H9 (cell line): Measurements from ENCODE around the gene PPFIBP1. TPM values are rescaled to one million over a fixed set of nuclear protein-coding genes. Genes with fewer than 3 reads are reported as not detected.

Source experiments
- DNase-seq: peaks from one replicate; pipeline ENCODE4 v3.0.0-alpha.2; 2017
- H2AFZ ChIP-seq: one replicate; pipeline ENCODE4 v1.6.1; 2013; ENCODE audit warnings: mild to moderate bottlenecking, low read length, control low read depth, moderate library complexity
- H2AK5ac ChIP-seq: 2 replicates; pipeline ENCODE4 v1.6.1; 2013; ENCODE audit warnings: low read length, control low read depth, mixed read lengths; ENCODE audit not compliant: insufficient read length
- H2BK120ac ChIP-seq: one replicate; pipeline ENCODE4 v1.6.1; 2013; ENCODE audit warnings: low read depth, mild to moderate bottlenecking, low read length, control low read depth, inconsistent platforms; ENCODE audit not compliant: poor library complexity, severe bottlenecking
- H2BK12ac ChIP-seq: 2 replicates; pipeline ENCODE4 v1.6.1; 2013; ENCODE audit warnings: low read length, control low read depth, mixed read lengths, low read depth; ENCODE audit not compliant: insufficient read length
- H2BK15ac ChIP-seq: 2 replicates; pipeline ENCODE4 v1.6.1; 2013; ENCODE audit warnings: low read depth, low read length, control low read depth
- H2BK20ac ChIP-seq: one replicate; pipeline ENCODE4 v1.6.1; 2013; ENCODE audit warnings: low read depth, mild to moderate bottlenecking, low read length, control low read depth, inconsistent platforms; ENCODE audit not compliant: poor library complexity, severe bottlenecking
- H2BK5ac ChIP-seq: 2 replicates; pipeline ENCODE4 v1.6.1; 2013; ENCODE audit warnings: low read length, control low read depth, mixed read lengths; ENCODE audit not compliant: insufficient read length
- H3K14ac ChIP-seq: 2 replicates; pipeline ENCODE4 v1.6.1; 2013; ENCODE audit warnings: low read length, control low read depth; ENCODE audit not compliant: insufficient read depth
- H3K18ac ChIP-seq: 2 replicates; pipeline ENCODE4 v1.6.1; 2013; ENCODE audit warnings: low read depth, mild to moderate bottlenecking, mixed read lengths, low read length, control low read depth; ENCODE audit not compliant: insufficient read length
- H3K23ac ChIP-seq: 2 replicates; pipeline ENCODE4 v1.6.1; 2013; ENCODE audit warnings: low read length, control low read depth, mixed read lengths, low read depth; ENCODE audit not compliant: insufficient read length
- H3K23me2 ChIP-seq: 2 replicates; pipeline ENCODE4 v1.6.1; 2013; ENCODE audit warnings: low read depth, mild to moderate bottlenecking, mixed read lengths, low read length, control low read depth; ENCODE audit not compliant: insufficient read length, poor library complexity, severe bottlenecking
- H3K27ac ChIP-seq: 2 replicates; pipeline ENCODE4 v1.5.1; 2013; ENCODE audit warnings: low read length, control low read depth, mixed read lengths, low read depth; ENCODE audit not compliant: insufficient read length
- H3K27me3 ChIP-seq: 2 replicates; pipeline ENCODE4 v1.6.1; 2013; ENCODE audit warnings: low read length, control low read depth, inconsistent platforms; ENCODE audit not compliant: insufficient read depth
- H3K4ac ChIP-seq: 2 replicates; pipeline ENCODE4 v1.6.1; 2013; ENCODE audit warnings: low read depth, mild to moderate bottlenecking, control low read depth, inconsistent platforms, low read length, moderate library complexity
- H3K4me1 ChIP-seq: 2 replicates; pipeline ENCODE4 v1.6.1; 2013; ENCODE audit warnings: low read length, control low read depth, inconsistent platforms; ENCODE audit not compliant: insufficient read depth
- H3K4me2 ChIP-seq: 2 replicates; pipeline ENCODE4 v1.6.1; 2013; ENCODE audit warnings: low read length, control low read depth, mixed read lengths; ENCODE audit not compliant: insufficient read length, insufficient read depth
- H3K56ac ChIP-seq: 2 replicates; pipeline ENCODE4 v1.6.1; 2013; ENCODE audit warnings: low read depth, mild to moderate bottlenecking, mixed read lengths, low read length, control low read depth; ENCODE audit not compliant: insufficient read length
- H3K79me1 ChIP-seq: 2 replicates; pipeline ENCODE4 v1.6.1; 2013; ENCODE audit warnings: low read depth, mild to moderate bottlenecking, moderate library complexity, low read length, control low read depth, inconsistent platforms; ENCODE audit not compliant: insufficient read depth, poor library complexity, severe bottlenecking
- H3K79me2 ChIP-seq: 2 replicates; pipeline ENCODE4 v1.6.1; 2013; ENCODE audit warnings: low read length, control low read depth, inconsistent platforms; ENCODE audit not compliant: insufficient read depth
- H3K9ac ChIP-seq: 2 replicates; pipeline ENCODE4 v1.6.1; 2013; ENCODE audit warnings: low read length, control low read depth, mixed read lengths; ENCODE audit not compliant: insufficient read length; ENCODE audit errors: extremely low read depth
- H3K9me3 ChIP-seq: one replicate; pipeline ENCODE4 v1.6.1; 2013; ENCODE audit warnings: low read depth, low read length, inconsistent platforms; ENCODE audit not compliant: control insufficient read depth
- H3T11ph ChIP-seq: one replicate; pipeline ENCODE4 v1.6.1; 2013; ENCODE audit warnings: mild to moderate bottlenecking, low read length, control low read depth, inconsistent platforms
- H4K20me1 ChIP-seq: one replicate; pipeline ENCODE4 v1.6.1; 2013; ENCODE audit not compliant: control insufficient read depth, insufficient read length, insufficient read depth
- H4K5ac ChIP-seq: 2 replicates; pipeline ENCODE4 v1.6.1; 2013; ENCODE audit warnings: low read depth, mild to moderate bottlenecking, mixed read lengths, low read length, control low read depth; ENCODE audit not compliant: insufficient read length
- H4K8ac ChIP-seq: replicated peaks from 2 replicates; pipeline ENCODE4 v1.6.1; 2013; ENCODE audit warnings: low read length, control low read depth, mixed read lengths, low read depth; ENCODE audit not compliant: insufficient read length
- H4K91ac ChIP-seq: 2 replicates; pipeline ENCODE4 v1.6.1; 2013; ENCODE audit warnings: low read depth, mild to moderate bottlenecking, moderate library complexity, mixed read lengths, low read length, control low read depth; ENCODE audit not compliant: insufficient read length
- H3K27ac Mint-ChIP-seq, 3 experiments: 2 replicates in 2 of 3; 3 replicates in 1 of 3; pipeline ENCODE4 v1.8.0; 2020 to 2021; ENCODE audit warnings: mixed read lengths in 3 of 3, mild to moderate bottlenecking in 1 of 3, moderate library complexity in 1 of 3
- H3K27me3 Mint-ChIP-seq: 2 replicates; pipeline ENCODE4 v1.8.0; 2021; ENCODE audit warnings: low read depth, mild to moderate bottlenecking, moderate library complexity, mixed read lengths
- H3K36me3 Mint-ChIP-seq, 3 experiments: 2 replicates in 2 of 3; 3 replicates in 1 of 3; pipeline ENCODE4 v1.8.0; 2020 to 2021; ENCODE audit warnings: low read depth in 3 of 3, mixed read lengths in 3 of 3; ENCODE audit not compliant: insufficient read depth in 1 of 3
- H3K4me1 Mint-ChIP-seq, 2 experiments: 2 replicates each; pipeline ENCODE4 v1.8.0; 2020; ENCODE audit warnings: mixed read lengths in 2 of 2
- H3K4me3 Mint-ChIP-seq, 2 experiments: 2 replicates in 1 of 2; 3 replicates in 1 of 2; pipeline ENCODE4 v1.8.0; 2020 to 2021; ENCODE audit warnings: mild to moderate bottlenecking in 2 of 2, mixed read lengths in 2 of 2, moderate library complexity in 1 of 2
- H3K9me3 Mint-ChIP-seq, 2 experiments: 2 replicates in 1 of 2; 3 replicates in 1 of 2; pipeline ENCODE4 v1.8.0; 2020; ENCODE audit warnings: mild to moderate bottlenecking in 2 of 2, mixed read lengths in 2 of 2, moderate library complexity in 1 of 2
- CTCF ChIP-seq: fragments of 200-600 bp; sonication (generic); conservative IDR thresholded peaks from 3 replicates; pipeline ENCODE4 v1.8.0; 2021; ENCODE audit warnings: antibody characterized with exemption, mild to moderate bottlenecking
- WGBS: extraction: QIAGEN DNeasy Blood & Tissue Kit; methylation state at CpG from one replicate; pipeline ENCODE4 v1.1.7; 2013; ENCODE audit warnings: missing lambda C conversion rate, low lambda C conversion rate, mixed read lengths; ENCODE audit not compliant: insufficient read length; ENCODE audit errors: extremely low coverage; 5-methylcytosine and 5-hydroxymethylcytosine counted together
- total RNA-seq: library from RNA; stranded (reverse); gene quantifications from 2 replicates; pipeline ENCODE4 v1.2.1, GENCODE V29; 2021

PPFIBP1 gene
- total RNA-seq, 1 experiment from 2014 or later, result 29.2 TPM

DNA sequence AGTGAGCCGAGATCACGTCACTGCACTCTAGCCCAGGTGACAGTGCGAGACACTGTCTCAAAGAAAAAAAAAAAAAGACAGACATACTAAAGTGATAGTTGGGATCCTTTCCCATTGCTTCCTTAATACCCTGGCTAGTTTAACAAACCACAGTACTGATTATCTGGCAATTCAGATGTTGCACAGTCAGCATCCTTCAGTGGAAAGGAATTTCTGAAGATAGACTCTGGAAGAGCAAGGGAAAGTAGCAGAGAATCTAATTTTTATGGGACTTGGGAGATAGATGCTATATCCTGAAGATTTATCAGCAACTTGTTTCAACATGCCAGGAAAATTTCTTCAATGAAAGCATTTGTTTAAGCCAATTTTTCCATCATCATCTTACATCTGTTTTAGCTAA is 6.5 kb upstream of the PPFIBP1 start:
- no peaks in the 10 kb centered on the region for H3K27me3 ChIP-seq
- no peak overlapping the region for H4K5ac ChIP-seq
- no peak overlapping the region for H3K56ac ChIP-seq
- H3K79me2 ChIP-seq, result 0 out of 2 replicates have a peak, but pooled peaks cover 2% of the 10 kb centered on the region
- H3K18ac ChIP-seq, result no peak overlapping the region
- H2BK15ac ChIP-seq, result no peak overlapping the region
- Mint-ChIP-seq H3K36me3 (peaks cover 0 to under 1% (median 0%) of the 10 kb centered on the region in 3 experiments; a peak in 1 of 7 replicates), H3K27me3 (peaks cover 13% of the 10 kb centered on the region), H3K4me3 (no peak overlapping the region), H3K9me3 (no peaks in the 10 kb centered on the region), H3K27ac (no peak overlapping the region), H3K4me1 (peaks cover 16 to 22% of the 10 kb centered on the region in 2 experiments)
- H3K23me2 ChIP-seq, result no peaks in the 10 kb centered on the region
- H3T11ph ChIP-seq, result no peak overlapping the region
- no peak overlapping the region for H2AFZ ChIP-seq
- H3K9me3 ChIP-seq, result no peaks in the 10 kb centered on the region
- no peaks in the 10 kb centered on the region for H3K79me1 ChIP-seq
- H3K27ac ChIP-seq, result no peak overlapping the region
- peaks cover 12% of the 10 kb centered on the region; the same call in 1 of the 2 replicates for H3K4me1 ChIP-seq
- H2BK120ac ChIP-seq, result no peak overlapping the region
- H3K9ac ChIP-seq, result no peak overlapping the region
- no peak for DNase-seq
- H3K23ac ChIP-seq, result no peak overlapping the region
- H3K14ac ChIP-seq, result no peak overlapping the region
- no peak overlapping the region for H3K4me2 ChIP-seq
- H4K91ac ChIP-seq, result no peak overlapping the region
- WGBS, result no CpG with 5 or more reads among the region's 3 CpGs
- H2BK5ac ChIP-seq, result no peak overlapping the region
- H2BK20ac ChIP-seq, result no peak overlapping the region
- no peak for TF ChIP-seq CTCF
- H4K8ac ChIP-seq, result no peak overlapping the region
- no peaks in the 10 kb centered on the region for H4K20me1 ChIP-seq
- H2AK5ac ChIP-seq, result no peak overlapping the region
- no peak overlapping the region for H2BK12ac ChIP-seq
- H3K4ac ChIP-seq, result no peak overlapping the region
